ENCODE data around the gene SEZ6L2.

The SEZ6L2 gene

DNA sequence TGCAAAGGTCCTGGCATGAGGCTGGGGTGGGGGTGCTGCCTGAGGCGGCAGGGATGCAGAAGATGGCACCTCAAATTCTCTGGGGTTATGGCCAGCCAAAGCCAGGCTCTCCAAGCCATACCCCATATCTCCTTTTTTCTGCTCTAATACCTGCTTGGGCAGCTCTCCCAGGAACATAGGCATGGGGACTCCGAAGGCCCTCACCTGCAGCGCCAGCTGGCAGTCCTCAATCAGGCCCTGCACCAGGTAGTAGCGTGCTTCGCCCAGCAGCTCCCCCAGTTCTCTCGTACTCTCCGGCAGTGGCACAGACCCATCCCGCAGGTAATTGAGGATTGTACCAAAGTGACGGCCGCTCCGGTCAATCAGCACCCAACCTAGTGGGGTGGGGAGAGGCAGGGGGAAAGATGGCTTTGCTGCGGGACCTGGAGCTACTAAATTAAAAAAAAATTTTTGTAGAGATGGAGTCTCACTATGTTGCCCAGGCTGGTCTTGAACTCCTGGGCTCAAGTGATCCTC is 23.7 kb upstream of the SEZ6L2 start:
- ATAC-seq (ENCODE audit: low read depth) (no peak), DNase-seq (ENCODE audit: low spot score) (no peak)
- Histone ChIP-seq H3K9me3 (ENCODE audit: severe bottlenecking) (no peaks in the 10 kb centered on the region), H3K36me3 (ENCODE audit: low read depth) (peaks cover 52% of the 10 kb centered on the region), H3K27ac (ENCODE audit: poor library complexity, severe bottlenecking) (no peak overlapping the region), H3K4me1 (ENCODE audit: insufficient read depth, poor library complexity, severe bottlenecking) (peaks cover 9% of the 10 kb centered on the region), H3K27me3 (ENCODE audit: insufficient read depth, poor library complexity, severe bottlenecking) (no peaks in the 10 kb centered on the region), H3K4me3 (ENCODE audit: severe bottlenecking) (no peak overlapping the region)
- TF ChIP-seq, protein P1, sequence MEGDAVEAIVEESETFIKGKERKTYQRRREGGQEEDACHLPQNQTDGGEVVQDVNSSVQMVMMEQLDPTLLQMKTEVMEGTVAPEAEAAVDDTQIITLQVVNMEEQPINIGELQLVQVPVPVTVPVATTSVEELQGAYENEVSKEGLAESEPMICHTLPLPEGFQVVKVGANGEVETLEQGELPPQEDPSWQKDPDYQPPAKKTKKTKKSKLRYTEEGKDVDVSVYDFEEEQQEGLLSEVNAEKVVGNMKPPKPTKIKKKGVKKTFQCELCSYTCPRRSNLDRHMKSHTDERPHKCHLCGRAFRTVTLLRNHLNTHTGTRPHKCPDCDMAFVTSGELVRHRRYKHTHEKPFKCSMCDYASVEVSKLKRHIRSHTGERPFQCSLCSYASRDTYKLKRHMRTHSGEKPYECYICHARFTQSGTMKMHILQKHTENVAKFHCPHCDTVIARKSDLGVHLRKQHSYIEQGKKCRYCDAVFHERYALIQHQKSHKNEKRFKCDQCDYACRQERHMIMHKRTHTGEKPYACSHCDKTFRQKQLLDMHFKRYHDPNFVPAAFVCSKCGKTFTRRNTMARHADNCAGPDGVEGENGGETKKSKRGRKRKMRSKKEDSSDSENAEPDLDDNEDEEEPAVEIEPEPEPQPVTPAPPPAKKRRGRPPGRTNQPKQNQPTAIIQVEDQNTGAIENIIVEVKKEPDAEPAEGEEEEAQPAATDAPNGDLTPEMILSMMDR (IDR thresholded peaks at IDR 0.05; ENCODE audit: poor library complexity, severe bottlenecking): no peak

DNA sequence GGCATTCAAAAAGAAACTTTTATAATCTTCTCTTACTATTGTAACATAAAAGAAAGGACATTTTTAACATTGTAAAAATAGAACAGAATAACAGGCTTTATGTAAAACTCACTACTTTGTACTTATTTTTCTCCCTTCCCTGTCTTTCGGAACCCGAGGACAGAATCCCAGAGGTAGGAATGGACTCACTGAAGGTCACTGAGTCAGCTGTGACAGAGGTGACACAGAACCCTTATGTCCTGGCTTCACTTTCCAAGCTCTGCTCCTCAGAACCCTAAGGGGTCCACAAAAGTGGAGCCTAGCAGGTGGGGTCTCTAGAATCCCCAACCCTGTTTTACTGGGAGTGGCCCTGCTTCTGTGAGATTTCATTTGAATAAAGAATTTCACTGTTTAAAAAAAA is 23.0 kb upstream of the SEZ6L2 start:
- ATAC-seq (ENCODE audit: low read depth) (no peak), DNase-seq (ENCODE audit: low spot score) (no peak)
- Histone ChIP-seq H3K9me3 (ENCODE audit: severe bottlenecking) (no peaks in the 10 kb centered on the region), H3K4me3 (ENCODE audit: severe bottlenecking) (no peak overlapping the region), H3K27me3 (ENCODE audit: insufficient read depth, poor library complexity, severe bottlenecking) (no peaks in the 10 kb centered on the region), H3K27ac (ENCODE audit: poor library complexity, severe bottlenecking) (no peak overlapping the region), H3K36me3 (ENCODE audit: low read depth) (peaks cover 59% of the 10 kb centered on the region), H3K4me1 (ENCODE audit: insufficient read depth, poor library complexity, severe bottlenecking) (peaks cover 9% of the 10 kb centered on the region)
- TF ChIP-seq, protein P1 (IDR thresholded peaks at IDR 0.05; ENCODE audit: poor library complexity, severe bottlenecking): no peak

DNA sequence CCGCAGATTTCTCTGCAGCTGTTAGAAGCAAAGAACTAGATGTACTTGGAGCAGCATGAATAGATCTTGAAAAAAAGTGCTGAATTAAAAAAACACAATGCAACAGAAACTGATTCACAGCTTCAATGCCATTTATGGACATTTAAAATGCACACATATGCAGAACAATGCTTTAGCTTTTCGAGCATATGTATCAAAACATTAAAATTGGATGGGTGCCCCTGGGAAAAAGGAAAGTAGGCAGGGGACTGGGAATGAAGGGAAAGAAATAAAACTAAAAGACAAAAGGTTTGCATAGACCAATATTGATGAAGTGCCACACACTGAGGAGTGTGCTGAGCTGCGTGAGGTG is 21.7 kb upstream of the SEZ6L2 start:
- Histone ChIP-seq H3K9me3 (ENCODE audit: severe bottlenecking) (no peaks in the 10 kb centered on the region), H3K36me3 (ENCODE audit: low read depth) (peaks cover 63% of the 10 kb centered on the region), H3K4me1 (ENCODE audit: insufficient read depth, poor library complexity, severe bottlenecking) (peaks cover 5% of the 10 kb centered on the region), H3K27me3 (ENCODE audit: insufficient read depth, poor library complexity, severe bottlenecking) (no peaks in the 10 kb centered on the region), H3K4me3 (ENCODE audit: severe bottlenecking) (no peak overlapping the region), H3K27ac (ENCODE audit: poor library complexity, severe bottlenecking) (no peak overlapping the region)
- ATAC-seq (ENCODE audit: low read depth) (no peak), DNase-seq (ENCODE audit: low spot score) (no peak)
- TF ChIP-seq, protein P1 (IDR thresholded peaks at IDR 0.05; ENCODE audit: poor library complexity, severe bottlenecking): no peak

DNA sequence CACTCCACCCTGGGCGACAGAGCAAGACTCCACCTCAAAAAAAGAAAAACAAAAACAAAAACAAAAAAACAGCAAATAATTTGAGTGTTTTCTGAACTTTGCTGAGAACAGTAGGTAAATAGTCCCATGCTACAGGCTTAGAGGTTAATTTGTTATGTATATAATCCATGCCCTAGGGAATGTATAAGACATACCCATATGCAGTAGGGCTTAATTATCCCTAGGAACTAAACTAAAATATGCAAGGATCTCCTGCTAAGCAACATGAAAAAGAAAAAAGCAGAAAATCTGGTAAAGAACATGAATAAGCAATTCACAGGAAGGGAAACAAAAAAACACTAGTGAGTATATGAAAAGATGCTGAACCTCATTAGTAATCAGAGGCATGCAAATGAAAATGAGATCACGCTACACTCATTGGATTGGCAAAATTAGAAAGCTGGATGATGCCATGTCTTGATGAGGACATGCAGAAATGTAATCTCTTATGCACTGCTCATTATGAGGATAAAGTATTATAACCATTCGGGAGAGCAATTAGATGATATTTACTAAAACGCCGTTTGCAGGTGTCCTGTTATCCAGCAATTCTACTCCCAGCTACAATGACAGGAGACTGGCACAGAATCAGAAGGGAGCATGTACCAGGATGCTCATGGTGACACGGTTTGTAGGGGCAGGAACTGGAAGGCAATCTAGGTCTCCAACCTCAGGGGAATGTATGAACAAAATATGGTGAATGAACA is 21.1 kb upstream of the SEZ6L2 start:
- no peaks in the 10 kb centered on the region for H3K27me3 ChIP-seq (ENCODE audit: insufficient read depth, poor library complexity, severe bottlenecking)
- ATAC-seq (ENCODE audit: low read depth) (no peak), DNase-seq (ENCODE audit: low spot score) (no peak)
- H3K27ac ChIP-seq (ENCODE audit: poor library complexity, severe bottlenecking): no peak overlapping the region
- peaks cover 5% of the 10 kb centered on the region for H3K4me1 ChIP-seq (ENCODE audit: insufficient read depth, poor library complexity, severe bottlenecking)
- peaks cover 63% of the 10 kb centered on the region for H3K36me3 ChIP-seq (ENCODE audit: low read depth)
- TF ChIP-seq, protein P1 (IDR thresholded peaks at IDR 0.05; ENCODE audit: poor library complexity, severe bottlenecking): no peak
- H3K4me3 ChIP-seq (ENCODE audit: severe bottlenecking): no peak overlapping the region
- H3K9me3 ChIP-seq (ENCODE audit: severe bottlenecking): no peaks in the 10 kb centered on the region

DNA sequence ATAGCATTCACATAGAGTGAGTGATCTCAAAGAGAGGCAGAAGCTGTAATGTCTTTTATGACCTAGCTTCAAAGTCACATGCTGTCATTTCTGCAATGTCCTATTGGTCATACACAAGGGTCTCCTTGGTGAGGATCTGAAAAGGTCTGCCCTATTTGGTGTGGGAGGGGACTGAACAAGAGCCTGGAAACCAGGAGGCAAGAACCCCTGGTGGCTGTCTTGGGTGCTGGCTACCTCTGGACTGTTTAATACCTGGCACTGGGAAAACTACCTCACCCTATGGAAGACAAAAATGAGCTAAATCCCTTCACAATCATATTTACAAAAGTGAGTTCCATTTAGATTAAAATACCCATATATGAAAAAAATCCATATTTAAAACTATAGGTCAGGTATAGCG is 17.6 kb upstream of the SEZ6L2 start:
- Histone ChIP-seq H3K4me1 (ENCODE audit: insufficient read depth, poor library complexity, severe bottlenecking) (no peaks in the 10 kb centered on the region), H3K9me3 (ENCODE audit: severe bottlenecking) (no peaks in the 10 kb centered on the region), H3K27ac (ENCODE audit: poor library complexity, severe bottlenecking) (no peak overlapping the region), H3K27me3 (ENCODE audit: insufficient read depth, poor library complexity, severe bottlenecking) (no peaks in the 10 kb centered on the region), H3K4me3 (ENCODE audit: severe bottlenecking) (no peak overlapping the region), H3K36me3 (ENCODE audit: low read depth) (peaks cover 48% of the 10 kb centered on the region)
- TF ChIP-seq, protein P1 (IDR thresholded peaks at IDR 0.05; ENCODE audit: poor library complexity, severe bottlenecking): no peak
- DNase-seq (ENCODE audit: low spot score) (no peak), ATAC-seq (ENCODE audit: low read depth) (0 out of 3 replicates have a peak, but pooled peaks have one; percentile 17)
